Measurements from ENCODE around the gene CFAP119.

The CFAP119 gene

GRCh38 chr16:30723725-30724355 lies 38.0 kb downstream of the CFAP119 start:
- no peaks in the 10 kb centered on the region for H3K27me3 ChIP-seq (ENCODE audit: insufficient read depth, poor library complexity, severe bottlenecking)
- TF ChIP-seq POLR2AphosphoS5 (IDR thresholded peaks at IDR 0.05; ENCODE audit: low read depth) (0 out of 2 replicates have a peak, but pooled peaks have one; percentile 35), SPI1 (IDR thresholded peaks at IDR 0.05; ENCODE audit: borderline replicate concordance, low read depth) (no peak), GABPA (IDR thresholded peaks at IDR 0.05; ENCODE audit: low read depth) (no peak), REST (IDR thresholded peaks at IDR 0.05; ENCODE audit: insufficient replicate concordance, low read depth) (no peak), CTCF (IDR thresholded peaks at IDR 0.05; ENCODE audit: insufficient read depth, low read length) (no peak)
- no peak overlapping the region for H3K27ac ChIP-seq (replicated peaks)
- H3K4me3 ChIP-seq (replicated peaks; ENCODE audit: insufficient read depth, low read length): no peak overlapping the region
- no peak for DNase-seq (ENCODE audit: low read depth in 1 of 2, low spot score in 1 of 2)

GRCh38 chr16:30722916-30723315 lies 38.9 kb downstream of the CFAP119 start:
- no peak for DNase-seq (ENCODE audit: low read depth in 1 of 2, low spot score in 1 of 2)
- Histone ChIP-seq H3K27me3 (ENCODE audit: insufficient read depth, poor library complexity, severe bottlenecking) (no peaks in the 10 kb centered on the region), H3K4me3 (replicated peaks; ENCODE audit: insufficient read depth, low read length) (no peak overlapping the region), H3K27ac (replicated peaks) (no peak overlapping the region)
- TF ChIP-seq CTCF (IDR thresholded peaks at IDR 0.05; ENCODE audit: insufficient read depth, low read length) (no peak), GABPA (IDR thresholded peaks at IDR 0.05; ENCODE audit: low read depth) (no peak), REST (IDR thresholded peaks at IDR 0.05; ENCODE audit: insufficient replicate concordance, low read depth) (no peak), SPI1 (IDR thresholded peaks at IDR 0.05; ENCODE audit: borderline replicate concordance, low read depth) (no peak), POLR2AphosphoS5 (IDR thresholded peaks at IDR 0.05; ENCODE audit: low read depth) (no peak)

GRCh38 chr16:30722443-30722842 lies 39.4 kb downstream of the CFAP119 start:
- TF ChIP-seq REST (IDR thresholded peaks at IDR 0.05; ENCODE audit: insufficient replicate concordance, low read depth): no peak
- no peak for TF ChIP-seq POLR2AphosphoS5 (IDR thresholded peaks at IDR 0.05; ENCODE audit: low read depth)
- TF ChIP-seq GABPA (IDR thresholded peaks at IDR 0.05; ENCODE audit: low read depth): no peak
- no peak for TF ChIP-seq SPI1 (IDR thresholded peaks at IDR 0.05; ENCODE audit: borderline replicate concordance, low read depth)
- no peak for TF ChIP-seq CTCF (IDR thresholded peaks at IDR 0.05; ENCODE audit: insufficient read depth, low read length)
- Histone ChIP-seq H3K27me3 (ENCODE audit: insufficient read depth, poor library complexity, severe bottlenecking) (no peaks in the 10 kb centered on the region), H3K27ac (replicated peaks) (no peak overlapping the region), H3K4me3 (replicated peaks; ENCODE audit: insufficient read depth, low read length) (no peak overlapping the region)
- no peak for DNase-seq (ENCODE audit: low read depth in 1 of 2, low spot score in 1 of 2)

All from HL-60 (cell line).